GM19468 (cell line): Measurements from ENCODE around the gene SLC2A8.

Experiments
- ATAC-seq: cut with Tn5 transposase; IDR thresholded peaks from one replicate; pipeline ENCODE4 v1.9.1; 2021; ENCODE audit warnings: mild to moderate bottlenecking, moderate library complexity, moderate number of reproducible peaks; ENCODE audit not compliant: unreplicated experiment; ENCODE audit errors: extremely low read depth

SLC2A8 gene

GRCh38 chr9:127398275-127398647, 1.3 kb downstream of the SLC2A8 start:
- no peak for ATAC-seq

DNA sequence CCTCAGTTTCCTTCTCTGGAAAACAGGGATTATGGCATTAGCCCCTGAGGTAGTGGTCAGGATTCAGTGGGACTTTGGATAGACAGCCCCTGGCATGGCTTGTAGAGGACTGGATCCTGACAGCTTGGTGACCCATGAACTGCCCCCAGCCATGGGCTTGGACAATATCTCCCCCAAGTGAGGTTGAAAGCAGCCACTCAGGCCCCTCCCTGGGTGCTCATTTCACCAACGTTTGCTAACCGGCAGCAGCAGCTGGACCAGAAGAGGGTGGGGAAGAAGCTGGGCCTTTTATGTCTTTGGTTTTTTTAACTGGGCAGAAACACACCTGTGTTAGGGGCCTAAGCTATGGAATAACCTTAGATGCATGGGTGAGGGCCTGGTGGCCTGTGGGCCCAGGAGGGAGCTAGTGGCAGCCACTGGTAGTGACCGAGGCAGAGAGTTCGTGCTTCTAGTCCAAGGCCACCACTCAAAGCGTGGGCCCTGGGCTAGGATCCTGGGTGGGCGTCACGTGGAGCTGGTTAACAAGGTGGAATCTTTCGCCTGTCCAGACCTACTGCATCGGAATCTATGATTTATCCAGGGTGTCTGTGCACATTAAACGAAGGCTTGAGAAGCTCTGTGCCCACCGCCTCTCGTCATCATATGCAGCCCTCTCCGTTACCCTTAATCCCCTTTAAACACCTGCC, 1.9 kb downstream of the SLC2A8 start:
- ATAC-seq, result no peak

DNA sequence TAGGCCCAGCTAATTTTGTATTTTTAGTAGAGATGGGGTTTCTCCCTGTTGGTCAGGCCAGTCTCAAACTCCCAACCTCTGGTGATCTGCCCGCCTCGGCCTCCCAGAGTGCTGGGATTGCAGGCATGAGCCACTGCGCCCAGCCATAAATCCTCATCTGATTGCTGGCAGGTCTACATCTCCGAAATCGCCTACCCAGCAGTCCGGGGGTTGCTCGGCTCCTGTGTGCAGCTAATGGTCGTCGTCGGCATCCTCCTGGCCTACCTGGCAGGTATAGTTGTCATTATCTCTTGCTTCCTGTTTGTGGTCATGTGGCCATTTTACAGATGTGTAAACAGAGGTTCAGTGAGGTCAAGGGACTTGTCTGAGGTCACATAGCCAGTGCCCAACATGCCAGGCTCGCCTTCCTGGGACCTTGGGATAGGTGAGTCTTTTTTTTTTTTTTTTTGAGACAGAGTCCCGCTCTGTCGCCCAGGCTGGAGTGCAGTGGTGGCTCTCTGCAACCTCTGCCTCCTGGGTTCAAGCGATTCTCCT, 2.8 kb downstream of the SLC2A8 start:
- no peak for ATAC-seq

- no peak for ATAC-seq
Observed at GRCh38 chr9:127402401-127403090, 5.6 kb downstream of the SLC2A8 start.

DNA sequence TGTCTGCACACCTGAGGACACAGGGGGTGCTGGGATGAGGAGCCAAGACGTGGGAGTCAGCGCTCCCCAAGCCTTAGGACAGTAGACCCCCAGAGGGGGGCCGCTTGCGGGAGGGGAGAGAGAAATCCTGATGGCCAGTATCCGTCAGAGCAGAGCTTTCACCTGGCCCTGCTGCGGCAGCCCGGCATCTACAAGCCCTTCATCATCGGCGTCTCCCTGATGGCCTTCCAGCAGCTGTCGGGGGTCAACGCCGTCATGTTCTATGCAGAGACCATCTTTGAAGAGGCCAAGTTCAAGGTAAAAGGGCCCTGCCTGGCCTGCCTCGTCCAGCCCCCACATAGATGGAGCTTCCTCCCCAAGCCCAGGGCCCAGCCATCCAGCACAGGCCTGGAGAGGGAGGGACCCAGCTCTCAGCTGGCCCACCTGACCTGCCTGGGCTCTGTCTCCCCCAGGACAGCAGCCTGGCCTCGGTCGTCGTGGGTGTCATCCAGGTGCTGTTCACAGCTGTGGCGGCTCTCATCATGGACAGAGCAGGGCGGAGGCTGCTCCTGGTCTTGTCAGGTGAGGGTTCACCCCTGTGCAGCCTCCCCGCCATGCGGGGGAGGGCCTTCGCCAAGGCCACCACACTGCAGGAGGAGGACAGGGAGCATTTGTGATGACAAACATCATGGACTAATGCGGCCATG, 6.7 kb downstream of the SLC2A8 start:
- no peak for ATAC-seq

- ATAC-seq, result no peak
Observed at GRCh38 chr9:127404631-127405030, 7.7 kb downstream of the SLC2A8 start.

DNA sequence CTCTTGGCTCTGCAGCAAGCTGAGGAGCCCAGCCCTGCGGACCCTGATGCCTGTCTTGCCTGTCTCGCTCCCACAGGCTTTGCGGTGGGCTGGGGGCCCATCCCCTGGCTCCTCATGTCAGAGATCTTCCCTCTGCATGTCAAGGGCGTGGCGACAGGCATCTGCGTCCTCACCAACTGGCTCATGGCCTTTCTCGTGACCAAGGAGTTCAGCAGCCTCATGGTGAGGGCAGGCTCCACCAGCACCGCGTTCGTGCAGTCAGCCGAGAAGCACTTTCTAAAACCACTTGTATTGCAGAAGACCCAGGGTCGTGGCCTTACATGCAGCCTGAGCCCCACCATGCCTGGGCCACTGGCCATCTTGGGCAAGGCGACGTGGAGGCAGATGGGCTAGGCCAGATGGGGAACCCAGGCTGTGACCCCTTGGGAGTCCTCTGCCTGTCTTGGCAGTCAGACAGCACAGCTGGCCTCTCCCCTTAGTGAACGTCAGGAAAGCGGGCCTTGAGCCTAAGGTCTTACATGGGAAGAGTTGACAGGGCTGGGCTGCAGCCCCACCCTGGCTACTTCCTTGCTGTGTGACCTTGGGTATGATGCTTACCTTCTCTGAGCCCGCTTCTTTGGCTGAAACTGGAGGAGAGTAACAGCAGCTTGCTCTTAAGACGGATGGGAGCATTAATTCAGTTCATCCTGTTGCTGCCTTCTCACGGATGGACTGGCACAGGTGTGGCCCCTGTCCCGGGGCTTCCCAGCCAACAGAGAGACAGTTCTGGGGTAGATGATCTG, 8.6 kb downstream of the SLC2A8 start:
- ATAC-seq, result no peak

DNA sequence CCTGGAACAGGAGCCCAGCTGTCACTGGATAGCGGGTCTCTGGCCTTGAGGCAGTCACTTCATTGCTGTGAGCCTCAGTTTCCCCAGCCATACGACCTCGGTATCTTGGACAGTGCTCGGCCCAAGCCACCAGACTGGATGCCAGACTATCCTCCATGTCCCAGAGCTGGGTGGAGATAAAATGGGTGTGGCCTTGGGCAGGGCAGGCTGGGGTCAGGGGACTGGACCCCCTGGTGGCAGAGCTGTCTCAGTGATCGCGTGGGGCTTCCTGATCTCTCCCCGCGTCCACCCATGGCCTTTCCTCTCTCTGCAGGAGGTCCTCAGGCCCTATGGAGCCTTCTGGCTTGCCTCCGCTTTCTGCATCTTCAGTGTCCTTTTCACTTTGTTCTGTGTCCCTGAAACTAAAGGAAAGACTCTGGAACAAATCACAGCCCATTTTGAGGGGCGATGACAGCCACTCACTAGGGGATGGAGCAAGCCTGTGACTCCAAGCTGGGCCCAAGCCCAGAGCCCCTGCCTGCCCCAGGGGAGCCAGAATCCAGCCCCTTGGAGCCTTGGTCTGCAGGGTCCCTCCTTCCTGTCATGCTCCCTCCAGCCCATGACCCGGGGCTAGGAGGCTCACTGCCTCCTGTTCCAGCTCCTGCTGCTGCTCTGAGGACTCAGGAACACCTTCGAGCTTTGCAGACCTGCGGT, 10.0 kb downstream of the SLC2A8 start:
- no peak for ATAC-seq

DNA sequence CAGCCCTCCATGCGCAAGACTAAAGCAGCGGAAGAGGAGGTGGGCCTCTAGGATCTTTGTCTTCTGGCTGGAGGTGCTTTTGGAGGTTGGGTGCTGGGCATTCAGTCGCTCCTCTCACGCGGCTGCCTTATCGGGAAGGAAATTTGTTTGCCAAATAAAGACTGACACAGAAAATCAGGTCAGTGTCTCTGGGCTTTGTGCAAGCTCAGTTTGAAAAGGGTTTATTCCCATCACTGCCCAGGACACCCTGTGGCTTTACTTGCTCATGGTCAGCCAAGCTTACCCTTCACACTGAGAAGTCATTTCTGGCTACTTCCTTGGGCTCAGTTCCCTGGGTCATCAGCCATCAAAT, 10.5 kb downstream of the SLC2A8 start:
- ATAC-seq, result no peak

- no peak for ATAC-seq
Observed at GRCh38 chr9:127411122-127411521, 14.2 kb downstream of the SLC2A8 start.

- ATAC-seq, result no peak
Observed at GRCh38 chr9:127415141-127415540, 18.2 kb downstream of the SLC2A8 start.

GRCh38 chr9:127415657-127416056, 18.7 kb downstream of the SLC2A8 start:
- no peak for ATAC-seq

DNA sequence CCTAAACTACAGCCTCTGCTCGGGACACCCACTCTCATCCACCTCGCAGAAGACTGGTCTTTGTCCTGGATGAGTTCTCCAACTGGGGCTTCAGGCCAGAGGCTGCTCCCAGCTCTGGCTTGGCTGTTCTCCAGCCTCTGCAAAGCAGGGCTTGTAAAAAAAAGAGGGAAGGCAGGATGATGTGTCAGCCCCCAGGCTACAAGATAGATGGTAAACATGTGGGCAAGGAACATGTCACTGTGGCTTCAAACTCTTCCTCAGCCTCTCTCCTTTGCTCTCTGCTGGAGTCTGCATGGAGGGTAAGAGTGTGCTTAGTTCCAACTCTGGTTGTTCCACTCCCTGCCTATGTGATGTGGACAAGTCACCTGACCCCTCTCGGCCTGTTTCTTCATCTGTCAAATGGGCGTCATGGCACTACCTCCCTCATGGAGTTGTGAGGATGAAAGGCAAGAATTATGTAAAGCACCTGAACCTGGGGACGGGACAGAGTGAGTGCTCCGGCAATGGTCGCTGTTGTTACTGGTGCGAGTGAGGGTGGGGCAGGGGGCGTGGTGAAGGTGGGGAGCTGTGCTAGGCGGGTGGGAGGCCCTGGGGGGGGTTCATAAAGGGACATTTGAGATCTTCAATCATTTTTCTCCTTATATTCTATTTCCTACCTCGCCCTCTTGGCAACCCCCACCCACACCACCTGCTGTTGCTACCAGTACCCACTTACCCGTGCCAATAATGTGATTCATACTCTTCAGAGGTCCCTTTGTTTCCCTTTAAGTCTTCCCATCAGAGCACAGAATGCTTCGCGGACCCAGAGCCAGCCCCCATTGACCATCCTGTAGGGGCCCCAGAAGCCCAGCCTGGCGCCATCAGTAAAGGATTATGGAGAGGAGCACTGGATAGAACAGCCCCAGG, 20.4 kb downstream of the SLC2A8 start:
- no peak for ATAC-seq

DNA sequence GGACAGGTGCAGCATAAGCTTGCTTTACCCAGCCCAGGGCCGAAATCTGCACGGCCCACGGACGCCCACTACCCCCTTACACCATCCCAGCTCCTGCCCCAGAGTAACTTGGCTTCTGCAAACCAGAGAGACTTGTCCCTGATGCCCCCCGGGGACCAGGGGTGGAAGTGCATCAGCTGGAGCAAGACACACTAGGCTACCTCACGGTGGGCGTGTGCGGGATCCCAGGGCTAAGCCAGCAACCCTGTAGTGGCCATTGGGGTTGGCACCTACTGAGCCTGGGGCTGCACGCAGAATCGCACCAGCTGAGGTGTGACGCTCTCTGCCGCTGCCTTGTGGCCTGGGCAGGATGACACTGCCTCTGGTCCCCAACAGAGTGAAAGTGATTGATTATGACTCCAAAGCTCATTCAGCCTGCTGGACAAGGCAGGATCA, 21.1 kb downstream of the SLC2A8 start:
- ATAC-seq, result no peak

DNA sequence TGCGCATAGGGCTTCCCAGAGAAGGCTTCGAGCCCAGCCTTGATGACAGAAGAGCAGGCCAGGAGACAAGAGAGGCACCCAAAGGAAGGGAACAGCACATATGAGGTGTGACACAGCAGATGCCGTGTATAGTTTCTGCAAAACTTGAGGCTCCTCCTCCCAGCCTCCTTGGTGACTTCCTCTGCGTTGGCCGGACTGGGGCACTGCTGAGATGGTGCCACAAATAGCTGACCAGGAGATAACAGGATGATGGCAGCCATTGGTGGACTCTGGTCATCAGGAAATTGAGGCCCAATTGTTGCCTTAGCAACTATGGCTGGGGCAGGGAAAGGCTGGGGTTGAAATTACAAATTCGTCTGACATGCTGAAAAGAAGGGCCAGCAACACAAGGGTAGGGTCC, 22.4 kb downstream of the SLC2A8 start:
- no peak for ATAC-seq

GRCh38 chr9:127421057-127421456, 24.1 kb downstream of the SLC2A8 start:
- no peak for ATAC-seq

GRCh38 chr9:127422133-127422782, 25.3 kb downstream of the SLC2A8 start:
- ATAC-seq, result no peak

DNA sequence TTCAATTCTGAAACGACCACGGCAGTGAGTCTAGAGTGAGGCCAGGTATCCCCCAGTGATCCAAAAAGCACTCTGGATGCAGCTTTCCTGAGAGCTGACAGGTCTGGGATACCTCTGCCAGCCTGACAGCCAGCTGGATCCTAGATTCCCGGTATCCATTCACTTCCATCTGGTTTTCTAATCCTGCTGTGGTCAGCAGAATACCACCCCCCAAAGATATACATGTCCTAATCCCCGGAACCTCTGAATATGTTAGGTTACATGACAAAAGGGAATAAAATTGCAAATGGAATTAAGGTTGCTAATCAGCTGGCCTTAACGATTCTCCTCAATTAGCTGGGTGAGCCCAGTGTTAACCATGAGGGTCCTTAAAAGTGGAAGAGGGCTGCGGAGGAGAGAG, 25.8 kb downstream of the SLC2A8 start:
- ATAC-seq, result no peak
